OCI-LY7 (cell line): ENCODE measurements around the gene VWC2L.

Source experiments
- CTCF ChIP-seq: fragments of 200-600 bp; sonication (generic); conservative IDR thresholded peaks from 2 replicates; pipeline ENCODE4 v1.5.1; 2014; ENCODE audit warnings: mild to moderate bottlenecking, antibody characterized with exemption, low read length, moderate library complexity, mixed read lengths
- EZH2phosphoT487 ChIP-seq: fragments of 200-600 bp; sonication (generic); IDR thresholded peaks from 2 replicates; pipeline ENCODE4 v1.6.1; 2018; ENCODE audit warnings: low read depth, borderline replicate concordance, mild to moderate bottlenecking, mixed run types, antibody characterized with exemption, low read length, moderate library complexity, mixed read lengths

GRCh38 chr2:214574084-214574781, 163.4 kb downstream of the VWC2L start:
- TF ChIP-seq CTCF (no peak), EZH2phosphoT487 (no peak)
